Measurements from ENCODE around the gene IDH3B. TPM values are rescaled to one million over a fixed set of nuclear protein-coding genes. Genes with fewer than 3 reads are reported as not detected.

The IDH3B gene
- total RNA-seq, 2 experiments from 2014 or later = 109 to 114 TPM

DNA sequence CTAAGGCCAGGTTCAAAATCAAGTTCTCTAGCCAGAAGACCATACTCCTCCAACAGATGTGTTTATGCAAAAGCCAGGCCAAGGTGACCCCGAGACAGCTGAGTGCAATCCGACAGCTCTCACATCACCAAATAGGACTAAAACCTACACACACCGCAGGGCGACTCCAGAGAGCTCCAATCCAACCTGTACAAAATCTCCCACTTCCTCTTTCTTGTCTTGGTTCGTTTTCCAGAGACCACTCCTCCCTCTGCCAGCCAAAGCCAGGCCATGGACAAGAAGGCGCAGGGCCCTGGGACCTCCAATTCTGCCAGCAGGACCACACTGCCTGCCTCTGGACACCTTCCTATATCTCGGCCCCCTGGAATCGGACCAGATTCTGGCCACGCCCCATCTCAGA, 23.1 kb downstream of the IDH3B start:
- no peak for TF ChIP-seq CTCF (IDR thresholded peaks at IDR 0.05)
- intact Hi-C loops (cut with micrococcal nuclease) = loop anchor here (10.0 kb wide), 1 partner anchor 116 kb away; no protein-coding TSS in a partner anchor
- Mint-ChIP-seq H3K27me3 (no peaks in the 10 kb centered on the region), H3K4me3 (no peak overlapping the region), H3K27ac (no peak overlapping the region), H3K4me1 (ENCODE audit: low read depth) (no peaks in the 10 kb centered on the region), H3K36me3 (ENCODE audit: low read depth) (peaks cover 7% of the 10 kb centered on the region), H3K9me3 (no peaks in the 10 kb centered on the region)
- no peak for ATAC-seq
- ChIA-PET CTCF (interaction anchor here (1.4 kb wide), 1 partner anchor 119 kb away, joined by 5 read pairs; no protein-coding TSS in a partner anchor), POLR2A (no interaction called here)
- no peak for DNase-seq

- Mint-ChIP-seq H3K9me3 (no peaks in the 10 kb centered on the region), H3K27me3 (no peaks in the 10 kb centered on the region), H3K4me3 (no peak overlapping the region), H3K4me1 (ENCODE audit: low read depth) (no peaks in the 10 kb centered on the region), H3K36me3 (ENCODE audit: low read depth) (peaks cover 7% of the 10 kb centered on the region), H3K27ac (no peak overlapping the region)
- DNase-seq (no peak), ATAC-seq (no peak)
- intact Hi-C loops (cut with micrococcal nuclease) = loop anchor here (10.0 kb wide), 1 partner anchor 115 kb away; no protein-coding TSS in a partner anchor
- POLR2A ChIA-PET = interaction anchor here (0.6 kb wide), 1 partner anchor 87 kb away, joined by 3 read pairs; no protein-coding TSS in a partner anchor
- TF ChIP-seq CTCF (IDR thresholded peaks at IDR 0.05) = no peak
- CTCF ChIA-PET = no interaction called here
Observed at GRCh38 chr20:2640260-2640659, 23.8 kb downstream of the IDH3B start.

DNA sequence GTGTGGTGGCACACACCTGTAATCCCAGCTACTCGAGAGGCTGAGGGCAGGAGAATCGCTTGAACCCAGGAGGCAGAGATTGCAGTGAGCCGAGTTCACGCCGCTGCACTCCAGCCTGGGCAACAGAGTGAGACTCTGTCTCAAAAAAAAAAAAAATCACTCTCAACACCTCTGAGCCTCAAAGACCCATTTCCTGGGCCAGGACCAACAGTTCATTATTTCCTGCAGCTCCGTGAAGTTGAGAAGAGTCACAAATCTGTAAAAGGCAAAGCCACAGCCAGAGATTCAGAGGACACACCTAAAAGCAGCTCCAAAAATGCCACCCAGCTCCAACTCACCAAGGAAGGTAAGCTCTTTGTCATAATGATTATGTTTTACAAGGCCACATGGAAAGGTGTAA, 26.8 kb downstream of the IDH3B start:
- H3K36me3 Mint-ChIP-seq (ENCODE audit: low read depth) = no peaks in the 10 kb centered on the region

DNA sequence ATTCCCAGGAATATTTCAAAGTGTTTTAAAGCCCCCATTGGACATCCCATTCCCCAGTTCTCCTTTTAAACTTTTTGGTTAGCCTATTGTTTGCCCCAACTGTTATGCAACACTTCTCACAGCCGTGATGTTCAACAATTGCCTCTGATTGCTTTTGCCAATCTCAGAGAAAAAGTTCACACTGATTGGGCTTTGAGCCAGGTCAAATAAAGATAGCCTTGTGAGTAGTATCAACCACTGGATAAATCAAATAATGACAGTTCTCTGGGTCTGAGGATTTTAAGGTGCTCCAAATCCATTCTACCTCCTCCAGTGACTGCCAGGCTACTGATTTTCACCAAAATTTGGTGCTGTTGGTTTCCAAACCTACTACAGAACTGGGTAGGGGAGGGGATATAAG, 30.6 kb downstream of the IDH3B start:
- no peak for TF ChIP-seq CTCF (IDR thresholded peaks at IDR 0.05)
- CTCF ChIA-PET = interaction anchor here (1.5 kb wide), 1 partner anchor 109 kb away, joined by 3 read pairs; no protein-coding TSS in a partner anchor
- DNase-seq (no peak), ATAC-seq (no peak)
- no peak overlapping the region for H3K27ac Mint-ChIP-seq
- POLR2A ChIA-PET = no interaction called here
- no peaks in the 10 kb centered on the region for H3K36me3 Mint-ChIP-seq (ENCODE audit: low read depth)
- peaks cover 7% of the 10 kb centered on the region for H3K9me3 Mint-ChIP-seq
- H3K27me3 Mint-ChIP-seq = peaks cover 22% of the 10 kb centered on the region
- no peaks in the 10 kb centered on the region for H3K4me1 Mint-ChIP-seq (ENCODE audit: low read depth)
- no peak overlapping the region for H3K4me3 Mint-ChIP-seq
- intact Hi-C loops (cut with micrococcal nuclease) = no loop called here

More for the DNA sequence above, 26.8 kb downstream of the IDH3B start:
- no peak for TF ChIP-seq CTCF (IDR thresholded peaks at IDR 0.05)
- no peaks in the 10 kb centered on the region for H3K4me1 Mint-ChIP-seq (ENCODE audit: low read depth)
- H3K4me3 Mint-ChIP-seq = no peak overlapping the region
- intact Hi-C loops (cut with micrococcal nuclease) = no loop called here
- no peaks in the 10 kb centered on the region for H3K9me3 Mint-ChIP-seq
- ATAC-seq (no peak), DNase-seq (no peak)
- H3K27ac Mint-ChIP-seq = no peak overlapping the region
- ChIA-PET CTCF (interaction anchor here (0.7 to 2.2 kb wide), 4 partner anchors 9 to 115 kb away, joined by 3 to 12 read pairs (median 6); no protein-coding TSS in a partner anchor), POLR2A (interaction anchor here (1.8 kb wide), 1 partner anchor 15 kb away, joined by 7 read pairs; the partner anchor contains the start of gene NOP56)
- H3K27me3 Mint-ChIP-seq = peaks cover 11% of the 10 kb centered on the region

DNA sequence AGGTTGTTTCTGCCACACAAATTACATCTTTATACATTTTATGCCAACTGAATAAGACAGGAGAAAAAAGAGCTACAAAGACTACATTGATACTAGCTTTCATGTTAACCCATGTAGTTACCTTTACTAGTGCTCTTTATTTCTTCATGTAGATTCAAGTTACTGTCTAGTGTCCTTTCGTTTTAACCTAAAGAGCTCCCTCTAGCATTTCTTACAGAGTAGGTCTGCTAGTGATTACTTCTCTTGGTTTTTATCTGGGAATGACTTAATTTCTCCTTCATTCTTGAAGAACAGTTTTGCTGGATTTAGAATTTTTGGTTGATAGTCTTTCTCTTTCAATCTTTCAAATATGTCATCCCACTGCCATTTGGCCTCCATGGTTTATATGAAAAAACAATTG, 32.8 kb downstream of the IDH3B start:
- no peak for DNase-seq
- POLR2A ChIA-PET = interaction anchor here (0.7 to 1.1 kb wide), 2 partner anchors 22 to 54 kb away, joined by 3 read pairs; no protein-coding TSS in a partner anchor
- Mint-ChIP-seq H3K4me3 (no peak overlapping the region), H3K4me1 (ENCODE audit: low read depth) (no peaks in the 10 kb centered on the region), H3K27ac (no peak overlapping the region), H3K27me3 (peaks cover 28% of the 10 kb centered on the region), H3K36me3 (ENCODE audit: low read depth) (no peaks in the 10 kb centered on the region), H3K9me3 (peaks cover 8% of the 10 kb centered on the region)
- CTCF ChIA-PET = interaction anchor here (0.7 to 1.5 kb wide), 4 partner anchors 16 to 245 kb away, joined by 3 to 4 read pairs (median 3); no protein-coding TSS in a partner anchor
- no peak for TF ChIP-seq CTCF (IDR thresholded peaks at IDR 0.05)
- no peak for ATAC-seq
- intact Hi-C loops (cut with micrococcal nuclease) = no loop called here

All from activated CD8-positive, alpha-beta T cell treated with anti-CD3 and anti-CD28 coated beads for 36 hours (primary cell).